AG09309 (cell line): Measurements from ENCODE around the gene UVSSA.

Experiments used
- DNase-seq: peaks from one replicate; pipeline ENCODE4 v3.0.0-alpha.2; 2010; ENCODE audit warnings: low read depth
- H3K4me3 ChIP-seq: 2 replicates; pipeline ENCODE4 v1.5.1; 2011; ENCODE audit warnings: mild to moderate bottlenecking, low read depth, low read length, moderate library complexity; ENCODE audit not compliant: control insufficient read depth
- TF ChIP-seq, protein P1 (sequence below): IDR thresholded peaks from 2 replicates; pipeline ENCODE4 v1.5.1; 2011; ENCODE audit warnings: mild to moderate bottlenecking, low read depth, low read length, inconsistent platforms; ENCODE audit not compliant: insufficient read depth, control insufficient read depth; ENCODE audit errors: missing control alignments

UVSSA gene

DNA sequence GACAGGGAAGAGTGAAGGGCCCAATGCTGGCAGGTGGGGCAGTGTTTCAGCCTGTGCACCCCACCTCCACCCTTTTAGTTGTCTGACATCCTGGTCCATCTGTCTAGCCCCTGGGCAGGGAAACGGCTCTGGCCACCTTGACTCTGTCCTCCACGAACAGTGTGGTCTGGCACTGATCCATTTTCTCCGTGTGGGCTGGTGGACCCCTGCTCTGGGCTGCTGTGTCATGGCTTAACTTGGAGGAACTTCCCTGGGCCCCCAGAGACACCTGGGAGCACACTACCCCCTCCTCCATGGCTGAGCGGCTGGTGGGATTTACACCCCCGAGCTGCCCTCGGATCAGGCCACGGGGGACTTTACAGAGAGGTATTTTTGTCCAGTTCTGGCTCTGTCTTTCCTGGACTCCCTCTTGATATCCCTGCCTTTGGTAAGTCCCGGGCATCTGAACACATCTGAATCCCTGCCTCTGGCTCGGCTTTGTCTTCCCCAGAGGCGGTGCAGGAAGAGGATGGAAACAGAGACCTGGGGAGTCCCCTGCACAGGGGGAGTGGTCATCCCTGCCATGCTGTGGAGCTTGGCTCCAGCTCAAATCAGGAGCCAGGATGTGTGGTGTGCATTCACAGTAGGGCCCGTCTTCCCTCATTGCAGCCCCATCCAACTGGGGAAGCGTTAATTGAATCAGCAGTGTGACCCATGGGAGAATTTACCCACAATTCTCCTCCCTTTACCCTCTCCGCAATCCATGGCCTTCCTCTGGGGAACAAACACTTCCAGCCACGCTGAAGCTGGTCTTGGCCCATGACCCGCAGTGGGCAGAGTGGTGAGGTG lies 65.6 kb downstream of the UVSSA start:
- no peak overlapping the region for H3K4me3 ChIP-seq
- TF ChIP-seq, protein P1, sequence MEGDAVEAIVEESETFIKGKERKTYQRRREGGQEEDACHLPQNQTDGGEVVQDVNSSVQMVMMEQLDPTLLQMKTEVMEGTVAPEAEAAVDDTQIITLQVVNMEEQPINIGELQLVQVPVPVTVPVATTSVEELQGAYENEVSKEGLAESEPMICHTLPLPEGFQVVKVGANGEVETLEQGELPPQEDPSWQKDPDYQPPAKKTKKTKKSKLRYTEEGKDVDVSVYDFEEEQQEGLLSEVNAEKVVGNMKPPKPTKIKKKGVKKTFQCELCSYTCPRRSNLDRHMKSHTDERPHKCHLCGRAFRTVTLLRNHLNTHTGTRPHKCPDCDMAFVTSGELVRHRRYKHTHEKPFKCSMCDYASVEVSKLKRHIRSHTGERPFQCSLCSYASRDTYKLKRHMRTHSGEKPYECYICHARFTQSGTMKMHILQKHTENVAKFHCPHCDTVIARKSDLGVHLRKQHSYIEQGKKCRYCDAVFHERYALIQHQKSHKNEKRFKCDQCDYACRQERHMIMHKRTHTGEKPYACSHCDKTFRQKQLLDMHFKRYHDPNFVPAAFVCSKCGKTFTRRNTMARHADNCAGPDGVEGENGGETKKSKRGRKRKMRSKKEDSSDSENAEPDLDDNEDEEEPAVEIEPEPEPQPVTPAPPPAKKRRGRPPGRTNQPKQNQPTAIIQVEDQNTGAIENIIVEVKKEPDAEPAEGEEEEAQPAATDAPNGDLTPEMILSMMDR = no peak
- DNase-seq = no peak

GRCh38 chr4:1413204-1413663 lies 66.2 kb downstream of the UVSSA start:
- TF ChIP-seq, protein P1 = no peak
- no peak overlapping the region for H3K4me3 ChIP-seq
- DNase-seq = no peak

DNA sequence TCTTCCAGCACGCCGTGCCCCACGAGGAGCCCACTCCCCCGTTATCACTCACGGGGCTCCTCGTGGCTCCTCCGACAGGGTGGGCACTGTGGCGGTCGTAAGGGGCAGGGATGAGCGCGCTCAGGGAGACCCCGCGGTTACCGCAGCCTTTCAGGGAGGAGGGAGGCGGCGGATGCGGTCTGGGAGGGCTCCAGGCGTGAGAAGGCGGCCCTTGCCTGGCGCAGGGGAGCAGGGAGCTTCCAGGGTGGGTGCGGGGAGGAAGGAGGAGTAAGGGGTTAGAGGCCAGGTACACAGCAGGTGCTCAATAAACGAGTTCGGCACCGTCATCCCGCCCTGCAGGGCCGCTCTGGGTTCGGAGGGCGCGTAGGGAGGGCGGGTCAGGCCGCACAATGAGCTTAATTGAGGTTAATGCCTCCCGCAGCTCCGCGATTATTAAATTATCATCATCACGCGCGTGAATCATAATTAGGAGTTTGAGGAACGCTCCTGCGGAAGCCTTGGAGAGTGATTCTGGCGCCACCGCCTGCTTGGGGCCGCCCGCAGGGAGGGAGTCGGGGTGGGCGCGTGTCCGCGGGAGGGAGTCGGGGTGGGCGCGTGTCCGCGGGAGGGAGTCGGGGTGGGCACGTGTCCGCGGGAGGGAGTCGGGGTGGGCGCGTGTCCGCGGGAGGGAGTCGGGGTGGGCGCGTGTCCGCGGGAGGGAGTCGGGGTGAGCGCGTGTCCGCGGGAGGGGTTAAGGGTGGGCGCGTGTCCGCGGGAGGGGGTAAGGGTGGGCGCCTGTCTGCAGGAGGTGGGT lies 66.9 kb downstream of the UVSSA start:
- no peak overlapping the region for H3K4me3 ChIP-seq

GRCh38 chr4:1414831-1415680 lies 68.0 kb downstream of the UVSSA start:
- DNase-seq = no peak
- TF ChIP-seq, protein P1 = no peak
- no peak overlapping the region for H3K4me3 ChIP-seq

More for the DNA sequence above, 66.9 kb downstream of the UVSSA start:
- no peak for DNase-seq
- TF ChIP-seq, protein P1 = no peak

DNA sequence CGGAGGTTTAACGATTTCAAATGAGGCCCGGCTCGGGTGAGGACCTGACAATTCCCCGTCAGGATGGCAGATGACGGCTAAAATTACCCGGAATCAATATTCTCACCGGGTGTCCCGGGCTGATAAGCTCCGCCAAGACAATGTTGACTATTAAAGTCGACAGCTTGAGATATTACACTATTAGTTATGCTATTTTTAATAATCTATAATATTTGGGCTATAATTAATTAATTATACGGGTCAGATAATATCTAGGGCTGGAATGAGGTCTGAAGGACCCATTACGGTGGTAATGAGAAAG lies 68.6 kb downstream of the UVSSA start:
- TF ChIP-seq, protein P1 = no peak
- DNase-seq = no peak
- H3K4me3 ChIP-seq = no peak overlapping the region
